Measurements from ENCODE around the gene MAP3K3. TPM values are rescaled to one million over a fixed set of nuclear protein-coding genes. Genes with fewer than 3 reads are reported as not detected.

Gene MAP3K3
- total RNA-seq, 1 donor from 2014 or later, result 11.1 TPM

GRCh38 chr17:63676584-63676983 lies 54.4 kb downstream of the MAP3K3 start:
- TF ChIP-seq, protein P1, sequence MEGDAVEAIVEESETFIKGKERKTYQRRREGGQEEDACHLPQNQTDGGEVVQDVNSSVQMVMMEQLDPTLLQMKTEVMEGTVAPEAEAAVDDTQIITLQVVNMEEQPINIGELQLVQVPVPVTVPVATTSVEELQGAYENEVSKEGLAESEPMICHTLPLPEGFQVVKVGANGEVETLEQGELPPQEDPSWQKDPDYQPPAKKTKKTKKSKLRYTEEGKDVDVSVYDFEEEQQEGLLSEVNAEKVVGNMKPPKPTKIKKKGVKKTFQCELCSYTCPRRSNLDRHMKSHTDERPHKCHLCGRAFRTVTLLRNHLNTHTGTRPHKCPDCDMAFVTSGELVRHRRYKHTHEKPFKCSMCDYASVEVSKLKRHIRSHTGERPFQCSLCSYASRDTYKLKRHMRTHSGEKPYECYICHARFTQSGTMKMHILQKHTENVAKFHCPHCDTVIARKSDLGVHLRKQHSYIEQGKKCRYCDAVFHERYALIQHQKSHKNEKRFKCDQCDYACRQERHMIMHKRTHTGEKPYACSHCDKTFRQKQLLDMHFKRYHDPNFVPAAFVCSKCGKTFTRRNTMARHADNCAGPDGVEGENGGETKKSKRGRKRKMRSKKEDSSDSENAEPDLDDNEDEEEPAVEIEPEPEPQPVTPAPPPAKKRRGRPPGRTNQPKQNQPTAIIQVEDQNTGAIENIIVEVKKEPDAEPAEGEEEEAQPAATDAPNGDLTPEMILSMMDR (IDR thresholded peaks at IDR 0.05; ENCODE audit: insufficient read depth, low read length, severe bottlenecking), result no peak
- Histone ChIP-seq H3K4me3 (ENCODE audit: low read depth, low read length) (no peak overlapping the region), H3K36me3 (ENCODE audit: control insufficient read depth, insufficient read depth, low read length) (peaks cover 2% of the 10 kb centered on the region), H3K27me3 (ENCODE audit: control insufficient read depth, insufficient read depth, low read length) (no peaks in the 10 kb centered on the region)
- DNase-seq (ENCODE audit: low read depth), result no peak
- no peak for FAIRE-seq

GRCh38 chr17:63679214-63679613 lies 57.0 kb downstream of the MAP3K3 start:
- DNase-seq (ENCODE audit: low read depth) (no peak), FAIRE-seq (no peak)
- no peak overlapping the region for H3K4me3 ChIP-seq (ENCODE audit: low read depth, low read length)
- H3K36me3 ChIP-seq (ENCODE audit: control insufficient read depth, insufficient read depth, low read length), result peaks cover 3% of the 10 kb centered on the region
- no peaks in the 10 kb centered on the region for H3K27me3 ChIP-seq (ENCODE audit: control insufficient read depth, insufficient read depth, low read length)
- TF ChIP-seq, protein P1 (IDR thresholded peaks at IDR 0.05; ENCODE audit: insufficient read depth, low read length, severe bottlenecking), result peak; percentile 8

- no peak overlapping the region for H3K4me3 ChIP-seq (ENCODE audit: low read depth, low read length)
- no peaks in the 10 kb centered on the region for H3K27me3 ChIP-seq (ENCODE audit: control insufficient read depth, insufficient read depth, low read length)
- FAIRE-seq, result no peak
- no peak for DNase-seq (ENCODE audit: low read depth)
- peaks cover 3% of the 10 kb centered on the region for H3K36me3 ChIP-seq (ENCODE audit: control insufficient read depth, insufficient read depth, low read length)
- TF ChIP-seq, protein P1 (IDR thresholded peaks at IDR 0.05; ENCODE audit: insufficient read depth, low read length, severe bottlenecking), result no peak
These were observed 58.5 kb downstream of the MAP3K3 start for GRCh38 chr17:63680700-63681099.

- H3K36me3 ChIP-seq (ENCODE audit: control insufficient read depth, insufficient read depth, low read length), result peaks cover 3% of the 10 kb centered on the region
- DNase-seq (ENCODE audit: low read depth) (no peak), FAIRE-seq (no peak)
- H3K27me3 ChIP-seq (ENCODE audit: control insufficient read depth, insufficient read depth, low read length), result no peaks in the 10 kb centered on the region
- TF ChIP-seq, protein P1 (IDR thresholded peaks at IDR 0.05; ENCODE audit: insufficient read depth, low read length, severe bottlenecking), result no peak
- H3K4me3 ChIP-seq (ENCODE audit: low read depth, low read length), result no peak overlapping the region
These were observed 59.3 kb downstream of the MAP3K3 start for GRCh38 chr17:63681530-63681929.

DNA sequence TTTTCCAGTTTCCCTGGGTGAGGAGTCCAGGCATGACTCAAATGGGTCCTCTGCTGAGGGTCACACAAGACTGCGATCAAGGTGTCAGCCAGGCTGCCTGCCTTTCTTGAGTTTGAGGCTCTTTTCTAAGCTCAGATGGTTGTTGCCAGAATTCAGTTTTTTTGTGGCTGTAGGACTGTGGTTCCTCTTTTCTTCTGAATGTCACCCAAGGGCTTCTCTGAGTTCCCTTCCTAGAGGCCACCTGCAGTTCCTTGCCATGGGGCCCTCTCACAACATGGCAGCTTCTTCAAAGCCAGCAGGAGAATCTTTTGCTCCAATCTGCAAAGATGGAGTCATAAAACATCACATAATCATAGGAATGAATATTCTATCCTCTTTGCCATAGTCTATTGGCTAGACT lies 60.2 kb downstream of the MAP3K3 start:
- no peaks in the 10 kb centered on the region for H3K27me3 ChIP-seq (ENCODE audit: control insufficient read depth, insufficient read depth, low read length)
- TF ChIP-seq, protein P1 (IDR thresholded peaks at IDR 0.05; ENCODE audit: insufficient read depth, low read length, severe bottlenecking), result no peak
- no peak overlapping the region for H3K4me3 ChIP-seq (ENCODE audit: low read depth, low read length)
- DNase-seq (ENCODE audit: low read depth) (no peak), FAIRE-seq (no peak)
- H3K36me3 ChIP-seq (ENCODE audit: control insufficient read depth, insufficient read depth, low read length), result peaks cover 3% of the 10 kb centered on the region

DNA sequence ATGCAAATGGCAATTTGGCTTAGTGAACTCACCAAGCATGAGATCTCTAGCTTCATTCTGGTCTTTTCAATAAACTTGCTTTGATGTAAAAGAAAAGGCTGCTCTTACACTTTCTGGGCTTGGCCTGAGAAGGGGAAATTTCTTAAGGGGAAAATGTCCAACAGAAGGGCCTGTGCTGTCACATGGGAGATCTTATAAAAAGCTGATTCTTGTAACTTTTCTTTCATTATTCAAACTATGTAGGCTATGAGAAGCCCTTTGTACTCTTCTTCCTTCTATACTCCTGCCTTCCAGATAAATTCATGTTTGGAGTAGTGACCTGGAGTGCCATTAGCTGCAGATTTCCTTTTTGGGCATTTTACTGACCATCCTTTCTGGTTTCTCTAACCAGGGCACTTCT lies 60.8 kb downstream of the MAP3K3 start:
- FAIRE-seq (no peak), DNase-seq (ENCODE audit: low read depth) (no peak)
- Histone ChIP-seq H3K4me3 (ENCODE audit: low read depth, low read length) (no peak overlapping the region), H3K27me3 (ENCODE audit: control insufficient read depth, insufficient read depth, low read length) (no peaks in the 10 kb centered on the region), H3K36me3 (ENCODE audit: control insufficient read depth, insufficient read depth, low read length) (peaks cover 3% of the 10 kb centered on the region)
- TF ChIP-seq, protein P1 (IDR thresholded peaks at IDR 0.05; ENCODE audit: insufficient read depth, low read length, severe bottlenecking), result no peak
